HG03060 (cell line): ENCODE measurements around the gene TMCO4.
"Not testable (repeated sequence)": the region's sequence is repeated elsewhere in the genome, so short reads cannot be mapped to it uniquely, and the experiment has no call there.

ENCODE experiments used
- ATAC-seq: cut with Tn5 transposase; IDR thresholded peaks from one replicate; pipeline ENCODE4 v1.9.1; 2021; ENCODE audit warnings: low read depth, moderate number of reproducible peaks; ENCODE audit not compliant: unreplicated experiment

TMCO4 gene

DNA sequence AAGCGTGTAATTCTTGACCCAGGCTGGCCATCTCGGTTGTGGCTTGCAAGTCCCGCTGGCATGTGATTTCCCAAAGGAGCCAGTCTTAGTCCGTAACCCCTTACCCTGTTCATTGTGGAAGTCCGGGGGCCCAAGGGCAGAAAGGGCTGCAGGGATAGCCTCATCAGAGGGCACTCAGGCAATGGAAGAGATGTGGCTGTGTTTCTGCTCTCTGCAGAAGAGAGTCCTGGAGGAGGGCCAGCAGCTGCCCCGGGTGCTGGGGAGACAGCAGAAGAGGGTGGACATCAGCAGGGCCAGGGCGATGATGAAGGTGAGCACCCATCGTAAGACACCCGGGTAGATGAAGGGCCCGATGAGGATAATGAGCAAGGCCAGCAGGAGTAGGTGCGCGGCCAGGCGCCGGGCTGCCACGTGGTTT lies 14.5 kb upstream of the TMCO4 start:
- no peak for ATAC-seq

DNA sequence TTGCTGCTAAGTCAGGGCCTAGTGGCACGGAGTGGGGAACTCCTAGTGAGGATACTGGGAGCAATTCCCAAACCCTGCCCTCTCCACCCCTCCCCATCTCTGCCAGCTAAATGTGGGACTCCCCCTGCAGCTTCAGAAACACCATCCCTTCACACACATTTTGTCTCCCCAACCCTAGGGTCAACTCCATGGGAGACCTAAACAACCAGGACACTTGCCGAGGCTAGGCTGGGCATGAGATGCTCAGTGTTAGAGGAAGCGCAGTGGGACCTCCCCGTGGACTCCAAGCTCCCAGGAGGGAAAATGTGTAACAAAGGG lies 13.9 kb upstream of the TMCO4 start:
- no peak for ATAC-seq

DNA sequence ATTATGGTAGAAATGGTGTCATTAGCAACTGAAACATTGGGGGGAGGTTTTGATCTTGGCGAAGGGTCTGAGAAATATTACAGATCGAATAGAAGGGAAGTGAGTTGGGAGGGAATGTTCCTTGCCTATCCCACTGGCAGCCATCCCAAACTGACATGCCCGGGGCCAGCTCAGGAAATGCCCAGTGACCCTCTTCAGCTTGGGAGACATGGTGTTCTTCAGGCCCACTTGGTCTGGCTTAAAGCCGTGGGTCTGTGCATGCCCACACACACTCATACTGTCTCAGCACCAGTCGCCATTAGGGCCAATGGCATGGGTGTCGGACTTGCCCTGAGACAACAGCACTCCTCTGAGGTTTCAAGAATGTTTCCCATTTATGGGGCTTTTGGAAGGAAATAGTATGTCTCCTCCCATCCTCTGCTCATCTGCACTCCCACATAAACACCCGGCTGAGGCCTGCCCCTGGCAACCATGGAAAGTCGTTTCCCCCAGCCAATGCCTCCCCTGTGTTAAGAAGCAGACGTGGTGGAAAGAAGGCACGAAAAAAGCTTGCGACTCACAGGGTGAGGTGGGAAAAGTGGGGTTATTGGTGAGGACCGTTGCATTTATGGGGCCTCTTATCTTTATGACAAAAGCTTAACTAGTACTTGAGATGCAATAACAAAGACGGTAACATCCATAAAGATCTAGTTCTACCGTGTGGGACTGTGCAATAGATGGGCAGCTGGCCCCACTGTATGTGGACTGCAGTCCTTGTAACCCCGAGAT lies 13.3 kb upstream of the TMCO4 start:
- ATAC-seq, result no peak

DNA sequence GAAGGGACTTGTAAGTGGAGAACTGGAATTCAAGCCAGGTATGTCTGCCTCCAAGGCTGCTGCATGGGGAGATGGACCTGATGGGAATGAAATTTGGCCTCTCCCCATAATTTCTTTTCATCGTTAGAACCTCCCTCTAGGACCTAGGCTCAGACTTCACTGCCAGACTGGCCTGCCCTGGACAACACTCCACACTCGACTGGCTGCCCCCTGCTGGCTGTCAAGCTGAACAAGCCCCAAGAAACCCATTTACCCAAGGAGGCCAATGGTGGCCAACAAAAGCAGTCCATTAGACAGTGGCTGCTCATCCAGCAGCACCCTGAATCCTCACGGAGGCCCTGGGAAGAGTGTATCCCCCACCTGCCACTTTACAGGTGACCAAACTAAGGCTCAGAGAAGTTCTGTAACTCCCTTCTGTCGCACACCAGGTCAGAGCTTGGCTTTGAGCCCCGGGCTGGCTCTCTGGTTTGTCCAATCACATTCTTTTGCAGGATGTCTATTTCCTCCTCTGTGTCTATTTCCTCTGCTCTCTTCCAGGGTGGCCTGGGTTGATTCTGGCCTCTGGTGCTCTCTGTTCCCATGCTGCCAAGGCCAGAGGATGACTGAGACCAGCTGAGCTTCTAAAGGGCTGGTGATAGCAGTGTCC lies 11.6 kb upstream of the TMCO4 start:
- ATAC-seq, result no peak

DNA sequence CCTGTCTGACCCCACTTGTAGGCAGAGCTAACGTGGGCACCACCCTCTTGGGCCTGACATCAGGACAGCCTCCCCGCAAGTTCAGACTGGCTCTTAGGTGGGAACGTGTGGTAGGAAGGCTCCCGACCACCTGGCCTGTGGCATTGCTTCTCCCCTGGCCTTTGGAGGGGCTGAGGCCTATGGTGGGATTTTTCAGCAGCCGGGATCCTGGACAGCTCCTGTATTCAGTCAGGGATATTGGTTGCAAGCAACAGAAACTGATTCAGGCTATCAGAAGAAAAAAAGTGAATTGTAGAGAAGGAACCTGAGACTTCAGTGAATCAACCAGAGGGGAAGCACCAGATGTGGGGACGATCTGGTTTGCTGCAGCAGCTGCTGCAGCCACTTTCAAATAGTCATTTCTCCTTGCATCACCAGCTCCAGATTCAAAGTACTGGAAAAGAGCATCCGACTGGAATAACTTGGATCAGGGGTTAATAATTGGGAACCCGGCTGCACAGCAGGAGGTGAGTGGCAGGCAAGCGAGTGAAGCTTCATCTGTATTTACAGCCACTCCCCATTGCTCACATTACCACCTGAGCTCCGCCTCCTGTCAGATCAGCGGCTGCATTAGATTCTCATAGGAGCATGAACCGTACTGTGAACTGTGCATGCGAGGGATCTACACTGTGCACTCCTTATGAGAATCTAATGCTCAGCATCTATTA lies 9.5 kb upstream of the TMCO4 start:
- no peak for ATAC-seq

DNA sequence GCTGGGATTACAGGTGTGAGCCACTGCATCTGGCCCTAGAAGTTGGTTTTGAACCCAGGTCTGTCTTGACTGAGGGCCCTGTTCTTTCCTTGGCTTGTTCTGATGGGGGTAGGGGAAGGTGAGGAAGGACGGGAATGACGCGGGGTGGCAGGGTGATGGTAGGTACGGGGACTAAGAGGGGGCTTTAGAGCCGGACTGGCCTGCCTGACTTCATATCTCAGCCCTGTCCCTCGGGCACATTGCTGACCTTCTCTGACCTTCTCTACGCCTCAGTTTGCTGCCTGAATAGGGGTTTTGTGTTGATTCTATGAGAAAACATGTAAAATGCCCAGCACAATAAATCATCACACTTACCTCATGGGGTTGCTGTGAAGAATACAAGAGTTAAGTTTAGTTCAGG lies 8.6 kb upstream of the TMCO4 start:
- ATAC-seq, result no peak

DNA sequence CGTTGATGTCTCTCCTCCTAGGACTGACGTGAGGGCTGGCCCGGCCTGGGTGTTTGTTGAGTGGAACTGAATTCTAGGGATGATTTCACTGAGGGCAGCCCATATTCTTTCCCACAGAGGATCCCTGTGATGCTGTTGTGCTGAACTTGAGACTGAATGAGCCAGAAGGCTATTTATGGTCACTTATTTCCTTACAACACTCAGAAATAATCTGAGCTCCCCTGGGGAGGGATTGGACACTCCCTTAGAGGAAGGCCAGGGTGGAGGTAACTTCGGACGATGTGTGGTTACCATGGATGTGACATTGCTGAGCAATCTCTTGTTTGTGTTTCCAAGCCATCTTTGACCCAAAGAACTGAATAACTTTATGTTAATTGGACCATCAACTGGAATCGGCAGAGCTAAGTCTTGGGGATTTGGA lies 5.1 kb upstream of the TMCO4 start:
- ATAC-seq, result no peak

DNA sequence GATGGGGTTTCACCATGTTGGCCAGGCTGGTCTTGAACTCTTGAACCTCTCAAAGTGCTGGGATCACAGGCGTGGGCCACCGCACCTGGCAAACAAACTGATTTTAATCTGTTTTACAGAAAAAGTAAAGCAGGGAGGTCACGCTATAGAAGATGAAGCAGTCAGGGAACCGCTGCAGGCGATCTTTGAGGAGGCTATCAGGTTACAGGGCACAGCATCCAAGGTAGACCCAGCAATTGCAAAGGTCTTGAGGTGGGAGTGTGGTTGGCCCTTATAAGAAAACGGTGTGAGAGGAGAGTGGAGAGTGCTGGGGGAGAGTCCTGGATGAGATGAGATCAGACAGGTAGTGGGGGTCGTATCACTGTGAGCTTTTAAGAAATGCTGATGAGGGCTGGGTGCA lies 2.6 kb upstream of the TMCO4 start:
- ATAC-seq, result no peak

DNA sequence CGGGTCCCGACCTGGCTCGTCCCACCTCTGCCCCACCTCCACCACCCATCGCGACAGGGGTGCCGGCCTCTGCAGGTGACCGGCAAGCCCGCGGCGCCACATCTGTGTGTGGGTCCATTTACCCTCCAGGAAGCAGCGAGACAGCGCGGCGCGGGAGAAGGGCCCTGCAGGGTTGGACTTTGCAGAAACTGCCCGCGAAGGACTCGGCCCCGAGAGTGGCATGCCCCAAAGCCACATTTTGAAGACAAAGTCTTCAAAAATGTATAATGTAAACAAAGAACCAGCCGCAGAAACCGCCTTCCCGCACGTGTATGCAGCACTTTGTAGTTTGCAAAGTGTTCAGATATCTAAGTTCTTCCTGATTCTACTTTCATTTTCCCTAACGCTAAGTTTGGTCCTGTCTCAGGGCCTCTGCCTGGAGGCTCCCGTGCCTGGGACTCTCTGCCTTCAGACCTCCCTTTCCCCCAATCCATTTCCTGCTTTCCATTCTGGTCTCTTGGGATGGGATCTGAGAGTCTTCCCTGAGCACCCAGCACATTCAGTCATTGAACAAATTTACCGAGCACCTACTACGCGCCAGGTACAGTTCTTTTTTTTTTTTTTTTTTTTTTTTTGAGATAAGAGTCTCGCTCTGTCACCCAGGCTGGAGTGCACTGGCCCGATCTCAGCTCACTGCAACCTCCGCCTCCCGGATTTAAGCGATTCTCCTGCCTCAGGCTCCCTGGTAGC lies 524 bp upstream of the TMCO4 start:
- no peak for ATAC-seq

DNA sequence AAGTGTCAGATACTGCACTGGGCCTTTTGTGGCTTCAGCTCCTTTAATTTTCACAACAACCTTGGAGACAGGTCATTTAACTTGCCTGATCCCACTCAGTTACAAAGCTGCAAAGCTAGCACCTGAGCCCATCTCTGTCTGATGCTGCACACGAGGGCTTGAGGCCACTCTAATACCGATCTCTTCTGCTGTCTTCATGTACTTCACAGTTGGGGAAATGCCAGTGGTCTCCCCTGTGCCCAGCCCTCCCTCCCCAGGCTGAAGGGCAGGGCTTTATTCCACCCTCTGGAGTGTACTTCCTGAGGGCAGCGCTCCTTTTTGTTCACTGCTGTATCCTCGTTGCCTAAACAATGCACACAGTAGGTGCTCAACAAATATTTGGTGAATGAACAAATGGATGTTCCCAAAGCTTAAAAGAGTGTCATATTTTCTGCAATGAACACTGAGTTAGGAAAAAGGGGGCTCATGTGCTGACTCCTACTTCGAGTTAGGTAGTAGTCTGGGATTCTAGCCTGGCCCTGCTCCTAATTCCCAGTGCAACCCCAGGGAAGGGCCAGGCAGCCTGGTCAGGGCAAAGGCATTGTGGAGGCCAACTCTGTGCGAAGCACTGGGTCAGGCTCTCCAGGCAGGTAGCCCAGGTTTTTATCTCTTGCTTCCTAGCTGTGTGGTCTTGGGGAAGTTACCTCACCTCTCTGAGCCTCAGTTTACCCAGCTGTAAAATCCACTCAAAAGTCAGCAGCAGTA lies 1.1 kb downstream of the TMCO4 start:
- no peak for ATAC-seq

DNA sequence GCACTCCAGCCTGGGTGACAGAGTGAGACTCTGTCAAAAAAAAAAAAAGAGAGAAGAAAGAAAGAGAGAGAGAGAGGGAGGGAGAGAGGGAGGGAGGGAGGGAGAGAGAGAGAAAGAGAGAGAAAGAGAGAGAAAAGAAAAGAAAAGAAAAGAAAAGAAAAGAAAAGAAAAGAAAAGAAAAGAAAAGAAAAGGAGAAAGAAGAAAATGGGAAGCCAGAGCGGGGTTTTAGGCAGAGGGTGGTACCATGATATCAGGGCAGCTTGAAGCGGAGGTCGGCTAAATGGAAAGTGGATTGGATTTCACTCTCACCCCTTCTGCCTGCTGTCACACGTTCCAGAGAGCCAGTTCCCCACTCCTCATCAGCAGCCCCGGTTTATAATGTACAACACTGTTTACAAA lies 1.9 kb downstream of the TMCO4 start:
- ATAC-seq, result no peak

DNA sequence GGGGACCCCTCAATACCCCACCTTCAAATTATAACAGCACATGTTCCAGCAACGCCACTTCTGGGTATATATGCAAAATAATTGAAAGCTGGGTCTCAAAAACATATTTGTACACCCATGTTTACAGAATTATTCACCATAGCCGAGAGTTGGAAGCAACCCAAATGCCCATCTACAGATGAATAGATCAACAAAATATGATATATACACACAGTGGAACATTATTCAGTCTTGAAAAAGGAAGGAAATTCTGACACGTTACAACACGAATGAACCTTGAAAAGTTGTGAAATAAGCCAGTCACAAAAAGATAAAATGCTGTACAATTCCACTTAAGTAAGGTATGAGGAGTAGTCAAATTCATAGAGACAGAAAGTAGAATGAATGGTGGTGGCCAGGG lies 5.1 kb downstream of the TMCO4 start:
- no peak for ATAC-seq

DNA sequence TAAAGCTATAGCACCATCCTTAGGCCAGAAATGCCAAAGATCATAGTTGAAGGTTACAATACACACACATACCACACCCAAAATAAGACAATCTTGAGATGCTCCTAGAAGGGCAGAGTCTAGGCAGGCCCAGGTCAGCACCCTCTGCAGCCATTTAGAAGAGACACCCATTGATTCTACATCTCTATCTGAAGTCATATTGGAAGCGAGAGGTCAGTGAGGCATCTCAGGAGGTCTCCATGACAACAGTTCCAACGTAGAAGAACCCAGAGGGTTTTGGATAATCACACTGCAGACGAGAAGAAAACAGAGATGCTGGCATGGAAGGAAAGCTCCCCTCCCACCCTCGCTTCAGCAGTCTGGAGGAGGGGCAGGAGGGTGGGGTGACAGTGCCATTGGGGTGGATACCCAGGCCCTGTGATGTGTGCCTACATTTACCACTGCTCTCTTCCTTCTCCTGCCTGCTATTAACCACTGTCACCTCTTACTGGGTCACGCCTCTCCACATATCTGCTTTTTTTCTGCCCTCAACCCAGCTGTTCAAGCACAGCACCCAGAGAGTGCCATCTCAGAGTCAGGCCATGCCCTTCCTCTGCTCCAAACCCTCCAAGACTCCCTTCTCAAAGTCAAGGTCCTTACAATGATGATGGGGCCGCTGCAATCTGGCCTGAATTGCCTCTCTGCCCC lies 6.2 kb downstream of the TMCO4 start:
- ATAC-seq, result no peak

DNA sequence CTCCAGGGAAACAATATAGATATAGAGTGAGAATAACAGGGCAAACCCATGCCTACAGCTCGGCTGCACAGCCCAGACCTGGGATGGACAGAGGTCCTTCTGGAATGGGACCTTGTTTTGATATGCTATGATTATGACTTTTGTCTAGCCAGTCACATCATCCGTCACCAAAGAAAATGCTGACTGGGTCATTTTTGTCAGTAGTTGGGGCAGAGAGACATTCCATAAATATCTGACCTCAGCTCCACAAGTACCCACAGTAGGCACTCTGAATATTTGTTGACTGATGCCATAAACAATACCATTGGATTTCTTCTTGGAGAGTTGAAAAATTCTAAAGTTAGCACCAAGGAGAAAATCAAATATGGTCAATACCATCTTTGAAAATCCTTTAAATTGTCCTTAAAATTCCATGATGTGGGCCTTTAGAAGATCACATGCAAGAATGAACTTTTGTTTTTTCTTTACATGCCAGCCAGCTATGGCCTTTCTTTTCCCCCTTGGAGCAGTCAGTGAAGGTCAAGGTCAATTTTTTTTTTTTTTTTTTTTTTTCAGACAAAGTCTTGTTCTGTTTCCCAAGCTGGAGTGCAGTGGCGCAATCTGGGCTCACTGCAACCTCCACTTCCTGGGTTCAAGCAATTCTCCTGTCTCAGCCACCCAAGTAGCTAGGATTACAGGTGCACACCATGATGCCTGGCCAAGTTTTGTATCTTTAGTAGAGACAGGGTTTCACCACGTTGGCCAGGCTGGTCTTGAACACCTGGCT lies 7.3 kb downstream of the TMCO4 start:
- ATAC-seq, result no peak

DNA sequence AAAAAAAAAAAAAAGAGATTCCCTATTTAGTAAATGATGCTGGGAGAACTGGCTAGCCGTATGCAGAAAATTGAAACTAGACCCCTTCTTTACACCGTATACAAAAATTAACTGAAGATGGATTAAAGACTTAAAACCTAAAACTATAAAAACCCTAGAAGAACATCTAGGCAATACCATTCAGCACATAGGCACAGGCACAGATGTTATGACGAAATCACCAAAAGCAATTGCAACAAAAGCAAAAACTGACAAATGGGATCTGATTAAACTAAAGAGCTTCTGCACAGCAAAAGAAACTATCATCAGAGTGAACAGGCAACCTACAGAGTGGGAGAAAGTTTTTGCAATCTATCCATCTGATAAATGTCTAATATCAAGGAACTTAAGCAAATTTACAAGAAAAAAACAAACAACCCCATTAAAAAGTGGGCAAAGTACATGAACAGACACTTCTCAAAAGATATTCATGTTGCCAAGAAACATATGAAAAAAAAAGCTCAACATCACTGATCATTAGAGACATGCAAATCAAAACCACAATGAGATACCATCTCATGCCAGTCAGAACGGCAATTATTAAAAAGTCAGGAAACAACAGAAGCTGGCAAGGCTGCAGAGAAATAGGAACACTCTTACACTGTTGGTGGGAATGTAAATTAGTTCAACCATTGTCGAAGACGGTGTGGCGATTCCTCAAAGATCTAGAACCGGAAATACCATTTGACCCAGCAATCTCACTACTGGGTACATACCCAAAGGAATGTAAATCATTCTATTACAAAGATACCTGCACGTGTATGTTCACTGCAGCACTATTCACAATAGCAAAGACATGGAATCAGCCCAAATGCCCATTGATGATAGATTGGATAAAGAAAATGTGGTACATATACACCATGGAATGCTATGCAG lies 9.4 kb downstream of the TMCO4 start:
- ATAC-seq, result not testable (repeated sequence)

DNA sequence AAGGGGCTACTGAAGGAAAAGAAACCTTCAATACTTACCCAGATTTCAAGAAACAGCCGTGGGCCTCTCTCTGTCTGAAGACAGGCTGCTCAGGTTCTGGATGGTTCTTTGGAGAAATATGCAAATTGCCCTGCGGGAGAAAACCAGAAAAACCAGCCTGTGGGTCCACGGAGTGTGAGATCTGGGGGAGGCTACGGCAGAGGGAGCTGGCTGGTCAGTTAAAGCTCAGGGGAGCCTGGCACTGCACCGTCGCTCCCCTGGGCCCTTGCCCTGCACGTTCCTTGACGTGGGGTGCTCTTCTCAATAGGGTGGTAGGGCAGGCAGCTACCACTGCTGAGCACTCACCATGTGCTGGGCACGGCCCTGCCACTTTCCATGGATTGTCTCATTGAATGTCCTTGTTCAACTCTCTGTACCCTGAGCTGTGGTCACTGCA lies 12.7 kb downstream of the TMCO4 start:
- no peak for ATAC-seq

DNA sequence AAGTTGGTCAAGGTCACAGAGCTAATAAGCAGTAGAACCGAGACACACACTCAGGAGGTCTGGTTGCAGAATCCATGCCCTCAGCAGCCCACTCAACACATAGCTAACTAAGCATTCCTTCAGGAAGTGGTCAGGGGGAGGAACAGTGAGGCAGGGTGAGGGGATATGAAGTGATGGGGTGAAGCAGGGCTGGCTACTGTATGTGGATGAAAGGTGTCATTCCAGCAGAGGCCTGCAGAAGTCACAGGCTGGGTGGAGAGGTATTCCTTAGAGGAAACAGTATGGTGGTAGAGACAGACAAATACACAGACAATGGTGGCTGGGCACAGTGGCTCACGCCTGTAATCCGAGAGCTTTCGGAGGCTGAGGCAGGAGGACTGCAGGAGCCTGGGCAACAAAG lies 14.1 kb downstream of the TMCO4 start:
- ATAC-seq, result no peak

DNA sequence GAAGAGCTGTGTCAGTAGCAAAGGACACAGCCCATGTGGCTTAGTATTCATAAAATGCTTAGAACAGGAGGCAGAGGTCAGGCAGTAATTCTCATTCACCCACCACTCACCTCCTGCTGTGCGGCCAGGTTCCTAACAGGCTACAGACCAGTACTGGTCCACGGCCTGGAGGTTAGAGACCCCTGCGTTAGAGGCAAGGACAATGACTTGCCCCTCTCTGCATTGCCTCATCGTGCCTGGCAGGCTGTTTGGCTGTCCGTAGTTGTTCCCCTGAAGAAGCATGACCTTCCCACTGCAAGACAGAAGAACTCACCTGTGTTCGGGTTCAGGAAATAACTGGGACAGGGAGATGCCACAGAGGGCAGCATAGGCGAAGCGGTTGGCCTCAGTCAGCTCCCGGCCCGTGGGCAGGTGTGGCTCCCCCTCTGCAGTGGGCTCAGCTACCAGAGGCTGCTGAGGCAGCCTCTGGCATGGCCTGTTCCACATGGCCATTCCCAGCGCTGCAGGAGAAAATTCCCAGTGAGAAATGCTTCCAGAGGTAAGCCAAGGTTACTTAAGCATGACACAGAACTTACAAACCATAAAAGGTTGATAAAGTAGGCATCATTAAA lies 19.3 kb downstream of the TMCO4 start:
- ATAC-seq, result no peak
